Fibroblast of the aortic adventitia (primary cell): ENCODE data around the gene SLC1A1. TPM values are rescaled to one million over a fixed set of nuclear protein-coding genes. Genes with fewer than 3 reads are reported as not detected.

Experiments
- DNase-seq: peaks from one replicate; pipeline ENCODE4 v3.0.0-alpha.2; 2010; ENCODE audit warnings: low read depth
- H3K4me3 ChIP-seq: 2 replicates; pipeline ENCODE4 v1.5.1; 2011; ENCODE audit warnings: low read depth, mild to moderate bottlenecking, control low read depth, low read length, moderate library complexity
- total RNA-seq: library from RNA; depleted of rRNA; stranded (reverse); fragments of >200 nt; gene quantifications from 2 replicates; pipeline ENCODE4 v1.2.3, GENCODE V29; 2012; ENCODE audit warnings: low replicate concordance
- TF ChIP-seq, protein P1 (sequence below): IDR thresholded peaks from 2 replicates; pipeline ENCODE4 v1.5.1; 2011; ENCODE audit warnings: mild to moderate bottlenecking, low read length, control low read depth, inconsistent platforms; ENCODE audit not compliant: insufficient read depth

SLC1A1 gene
- total RNA-seq, 1 donor, result 41.7 TPM

GRCh38 chr9:4588721-4589120 is 98.5 kb downstream of the SLC1A1 start:
- TF ChIP-seq, protein P1, sequence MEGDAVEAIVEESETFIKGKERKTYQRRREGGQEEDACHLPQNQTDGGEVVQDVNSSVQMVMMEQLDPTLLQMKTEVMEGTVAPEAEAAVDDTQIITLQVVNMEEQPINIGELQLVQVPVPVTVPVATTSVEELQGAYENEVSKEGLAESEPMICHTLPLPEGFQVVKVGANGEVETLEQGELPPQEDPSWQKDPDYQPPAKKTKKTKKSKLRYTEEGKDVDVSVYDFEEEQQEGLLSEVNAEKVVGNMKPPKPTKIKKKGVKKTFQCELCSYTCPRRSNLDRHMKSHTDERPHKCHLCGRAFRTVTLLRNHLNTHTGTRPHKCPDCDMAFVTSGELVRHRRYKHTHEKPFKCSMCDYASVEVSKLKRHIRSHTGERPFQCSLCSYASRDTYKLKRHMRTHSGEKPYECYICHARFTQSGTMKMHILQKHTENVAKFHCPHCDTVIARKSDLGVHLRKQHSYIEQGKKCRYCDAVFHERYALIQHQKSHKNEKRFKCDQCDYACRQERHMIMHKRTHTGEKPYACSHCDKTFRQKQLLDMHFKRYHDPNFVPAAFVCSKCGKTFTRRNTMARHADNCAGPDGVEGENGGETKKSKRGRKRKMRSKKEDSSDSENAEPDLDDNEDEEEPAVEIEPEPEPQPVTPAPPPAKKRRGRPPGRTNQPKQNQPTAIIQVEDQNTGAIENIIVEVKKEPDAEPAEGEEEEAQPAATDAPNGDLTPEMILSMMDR, result no peak
- no peak overlapping the region for H3K4me3 ChIP-seq
- DNase-seq, result no peak

DNA sequence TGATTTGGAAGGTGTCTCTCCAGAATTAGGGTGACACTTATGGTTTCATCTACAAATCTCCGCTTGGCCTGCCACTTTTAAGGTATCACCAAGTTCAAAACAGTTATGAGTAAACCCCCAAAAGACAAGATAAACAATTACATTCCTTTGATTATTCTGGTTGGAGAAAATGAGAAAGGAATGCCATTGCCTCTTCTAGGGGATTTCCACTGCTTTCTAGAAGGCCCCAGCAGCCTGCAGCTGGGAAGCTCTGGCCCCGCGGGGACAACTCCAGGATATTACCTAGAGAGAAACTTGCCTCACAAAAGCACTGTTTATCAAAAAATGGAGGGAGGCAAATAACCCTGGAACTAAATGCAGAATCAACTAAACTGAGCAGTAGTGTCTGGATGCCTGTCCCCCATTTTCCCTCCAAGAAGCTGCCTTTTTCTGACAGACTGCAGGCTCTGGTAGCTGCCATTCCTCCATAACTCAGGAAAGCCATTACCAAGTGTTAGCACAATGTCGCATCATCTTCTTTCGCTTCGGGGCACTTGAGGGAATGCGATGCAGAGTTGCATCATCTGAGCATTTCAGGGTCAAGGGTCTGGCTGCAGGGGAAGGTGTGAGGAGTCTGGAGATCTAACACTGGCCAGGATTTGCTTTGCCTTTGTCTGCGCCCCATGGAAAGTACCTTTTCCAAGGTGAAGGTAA is 100.3 kb downstream of the SLC1A1 start:
- peak; percentile 20 for DNase-seq
- TF ChIP-seq, protein P1, result no peak
- H3K4me3 ChIP-seq, result no peak overlapping the region

DNA sequence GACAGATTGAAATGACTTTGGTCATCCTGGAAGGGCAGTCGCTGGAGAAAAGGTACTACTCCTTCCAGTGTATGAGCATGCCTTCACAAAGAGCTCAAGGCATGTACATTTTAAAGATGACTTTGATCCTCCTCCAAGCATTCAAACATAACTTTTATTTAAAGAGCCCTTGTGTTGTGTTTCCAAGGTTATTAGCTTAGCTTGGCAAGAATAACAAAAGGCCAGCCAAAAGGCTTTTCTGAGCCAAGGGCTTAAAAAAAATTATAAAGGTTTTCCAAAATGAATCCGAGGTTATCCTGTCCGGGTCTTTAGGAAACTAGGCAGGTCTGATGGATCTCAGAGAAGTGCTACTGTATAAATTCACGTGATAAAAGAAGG is 100.8 kb downstream of the SLC1A1 start:
- no peak overlapping the region for H3K4me3 ChIP-seq
- TF ChIP-seq, protein P1, result no peak
- peak; percentile 69 for DNase-seq

- H3K4me3 ChIP-seq, result no peak overlapping the region
- TF ChIP-seq, protein P1, result no peak
- no peak for DNase-seq
These were observed 102.0 kb downstream of the SLC1A1 start for GRCh38 chr9:4592295-4592694.

DNA sequence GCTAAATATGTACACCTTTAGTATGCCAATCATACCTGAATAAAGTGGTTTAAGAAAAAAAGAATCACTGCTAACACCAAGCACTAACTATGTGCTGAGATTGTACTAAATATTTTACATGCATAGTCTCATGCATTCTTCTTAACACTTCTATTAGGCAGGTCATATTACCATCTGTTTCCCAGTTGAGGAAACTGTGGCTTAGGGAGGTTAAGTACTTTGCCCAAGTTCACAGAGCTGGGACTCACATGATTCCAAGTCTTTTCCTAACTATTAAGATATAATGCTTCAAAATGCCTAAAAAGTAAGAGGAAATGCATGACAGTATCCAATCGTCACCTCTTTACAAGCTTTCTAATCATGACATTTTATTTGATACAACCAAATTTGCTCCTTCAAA is 102.6 kb downstream of the SLC1A1 start:
- H3K4me3 ChIP-seq, result no peak overlapping the region
- TF ChIP-seq, protein P1, result no peak
- DNase-seq, result no peak

DNA sequence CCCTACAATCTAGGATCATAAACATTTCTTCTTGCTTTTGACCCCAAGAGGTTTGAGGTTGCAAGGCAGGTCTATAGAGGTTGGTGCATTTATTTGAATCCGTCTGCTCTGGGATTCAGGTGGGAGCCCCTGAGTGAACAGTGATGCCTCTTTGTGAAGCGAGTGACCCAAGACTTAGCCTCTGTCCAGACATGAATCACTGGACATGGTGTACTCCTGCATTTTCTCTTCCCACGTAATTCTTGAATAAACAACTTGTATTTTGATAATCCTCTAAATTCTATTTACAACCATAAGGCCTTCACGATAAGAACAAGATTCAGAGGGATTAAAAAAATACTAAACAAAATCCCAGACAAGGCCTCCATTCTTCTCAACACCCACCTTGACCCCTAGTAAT is 104.3 kb downstream of the SLC1A1 start:
- TF ChIP-seq, protein P1, result no peak
- DNase-seq, result no peak
- no peak overlapping the region for H3K4me3 ChIP-seq

DNA sequence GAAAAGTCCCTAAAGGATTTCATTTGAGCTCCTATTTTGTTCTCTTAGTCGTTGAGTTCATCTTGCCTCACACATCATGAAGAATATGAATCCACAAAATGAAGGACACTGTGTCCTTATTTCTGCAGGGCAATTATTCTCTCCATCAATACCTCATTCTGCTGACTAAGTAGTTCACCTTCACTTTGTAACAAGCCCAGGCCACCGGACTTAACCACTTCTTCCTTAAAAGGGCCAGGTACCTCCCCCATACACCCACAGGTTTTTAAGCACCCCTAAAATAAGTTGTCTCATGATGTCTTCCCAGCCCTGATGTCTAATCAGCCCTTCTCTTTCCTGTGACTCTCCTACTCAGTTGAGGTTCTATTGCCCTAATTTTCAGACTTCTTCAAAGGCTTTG is 104.7 kb downstream of the SLC1A1 start:
- TF ChIP-seq, protein P1, result no peak
- H3K4me3 ChIP-seq, result no peak overlapping the region
- DNase-seq, result no peak
